Type B pancreatic cell (in vitro differentiated cells): ENCODE data around the gene THEMIS. TPM values are rescaled to one million over a fixed set of nuclear protein-coding genes. Genes with fewer than 3 reads are reported as not detected.

Source experiments
- DNase-seq: peaks from one replicate; pipeline ENCODE4 v3.0.0; 2021; ENCODE audit warnings: mixed read lengths; ENCODE audit not compliant: unreplicated experiment; ENCODE audit errors: extremely low spot score
- H3K27ac Mint-ChIP-seq: 2 replicates; pipeline ENCODE4 v1.8.0; 2021; ENCODE audit warnings: mild to moderate bottlenecking, mixed read lengths
- H3K27me3 Mint-ChIP-seq: 2 replicates; pipeline ENCODE4 v1.8.0; 2021; ENCODE audit warnings: mixed read lengths
- H3K36me3 Mint-ChIP-seq: 2 replicates; pipeline ENCODE4 v1.8.0; 2021; ENCODE audit warnings: mixed read lengths
- H3K4me1 Mint-ChIP-seq: one replicate; pipeline ENCODE4 v1.8.0; 2021; ENCODE audit warnings: mixed read lengths; ENCODE audit not compliant: unreplicated experiment
- H3K4me3 Mint-ChIP-seq: 2 replicates; pipeline ENCODE4 v1.8.0; 2021; ENCODE audit warnings: mild to moderate bottlenecking, mixed read lengths
- H3K9me3 Mint-ChIP-seq: 2 replicates; pipeline ENCODE4 v1.8.0; 2021; ENCODE audit warnings: mixed read lengths
- CTCF ChIP-seq: fragments of 200-600 bp; sonication (generic); conservative IDR thresholded peaks from 2 replicates; pipeline ENCODE4 v1.5.0; 2021; ENCODE audit warnings: antibody characterized with exemption, mild to moderate bottlenecking
- total RNA-seq: library from RNA; stranded (reverse); gene quantifications from 2 replicates; pipeline ENCODE4 v1.2.1, GENCODE V29; 2021; ENCODE audit warnings: low replicate concordance

Gene THEMIS
- total RNA-seq, 1 donor from 2014 or later, result not detected

GRCh38 chr6:127796713-127797112 is 104.1 kb downstream of the THEMIS start:
- Mint-ChIP-seq H3K27me3 (no peaks in the 10 kb centered on the region), H3K36me3 (no peaks in the 10 kb centered on the region), H3K27ac (no peak overlapping the region), H3K4me3 (no peak overlapping the region), H3K9me3 (no peaks in the 10 kb centered on the region), H3K4me1 (no peaks in the 10 kb centered on the region)
- DNase-seq, result no peak
- no peak for TF ChIP-seq CTCF

- H3K9me3 Mint-ChIP-seq, result no peaks in the 10 kb centered on the region
- DNase-seq, result no peak
- H3K4me3 Mint-ChIP-seq, result no peak overlapping the region
- no peak for TF ChIP-seq CTCF
- no peak overlapping the region for H3K27ac Mint-ChIP-seq
- H3K27me3 Mint-ChIP-seq, result no peaks in the 10 kb centered on the region
- no peaks in the 10 kb centered on the region for H3K4me1 Mint-ChIP-seq
- no peaks in the 10 kb centered on the region for H3K36me3 Mint-ChIP-seq
Measured at GRCh38 chr6:127794405-127794804, 106.5 kb downstream of the THEMIS start.

- Mint-ChIP-seq H3K4me3 (no peak overlapping the region), H3K9me3 (no peaks in the 10 kb centered on the region), H3K27me3 (no peaks in the 10 kb centered on the region), H3K4me1 (no peaks in the 10 kb centered on the region), H3K36me3 (no peaks in the 10 kb centered on the region), H3K27ac (no peak overlapping the region)
- DNase-seq, result no peak
- no peak for TF ChIP-seq CTCF
Measured at GRCh38 chr6:127793396-127793795, 107.5 kb downstream of the THEMIS start.

DNA sequence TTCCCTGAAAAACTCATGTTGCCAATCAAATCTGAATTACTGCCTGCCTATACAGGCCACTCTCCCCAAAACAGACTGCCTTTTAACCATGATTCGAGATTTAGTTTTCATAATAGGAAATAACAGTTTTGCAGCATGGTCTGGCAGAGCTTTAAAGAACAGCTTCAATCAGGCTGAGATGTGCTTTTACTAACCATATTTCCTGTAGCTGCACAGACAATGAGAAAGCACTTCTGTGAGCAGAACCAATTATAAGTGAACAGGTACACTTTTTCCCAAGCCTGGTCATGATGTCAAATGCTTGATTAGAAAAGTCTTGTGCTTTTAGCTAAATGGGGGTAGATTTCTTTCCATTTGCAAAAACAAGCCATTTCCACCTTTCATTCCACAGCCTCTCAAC is 108.2 kb downstream of the THEMIS start:
- no peaks in the 10 kb centered on the region for H3K36me3 Mint-ChIP-seq
- no peaks in the 10 kb centered on the region for H3K27me3 Mint-ChIP-seq
- DNase-seq, result no peak

DNA sequence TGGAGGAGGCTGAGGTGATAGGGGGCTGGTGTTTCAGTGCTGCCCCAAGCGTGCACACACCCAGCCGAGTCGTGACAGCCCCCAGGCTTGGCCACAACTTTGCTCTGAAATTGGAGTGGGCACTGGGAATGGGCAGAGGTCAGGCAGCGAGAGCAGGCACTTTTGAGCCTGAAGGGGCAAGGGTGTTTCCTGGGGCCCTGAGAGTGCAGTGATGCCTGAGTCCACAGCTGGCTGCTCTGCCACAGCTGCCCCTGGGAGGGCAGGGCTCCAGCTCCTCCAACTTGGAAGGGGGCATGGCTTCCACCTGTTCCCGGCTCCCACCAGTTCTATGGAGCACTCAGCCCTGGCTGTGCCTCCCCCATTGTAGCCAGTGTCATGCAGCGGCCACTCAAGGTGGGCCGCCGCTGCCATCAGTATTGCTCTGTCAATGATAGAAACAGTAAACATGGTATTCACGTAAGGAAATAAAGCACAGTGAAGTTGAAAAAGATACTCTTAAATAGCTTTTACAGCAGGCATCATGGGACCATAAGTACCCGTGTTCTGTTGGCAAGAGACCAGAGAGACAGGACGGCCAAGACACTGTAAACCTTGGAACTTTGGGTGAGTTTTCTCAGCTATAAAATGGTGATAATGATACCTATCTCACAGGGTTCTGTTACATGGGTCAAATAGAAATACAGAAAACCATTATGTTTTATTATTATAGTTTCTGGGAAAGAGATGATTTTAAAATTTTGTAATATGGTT is 108.9 kb downstream of the THEMIS start:
- H3K4me1 Mint-ChIP-seq, result no peaks in the 10 kb centered on the region
- no peak overlapping the region for H3K27ac Mint-ChIP-seq
- no peaks in the 10 kb centered on the region for H3K36me3 Mint-ChIP-seq
- H3K27me3 Mint-ChIP-seq, result peaks cover 4% of the 10 kb centered on the region
- no peak for DNase-seq
- H3K4me3 Mint-ChIP-seq, result no peak overlapping the region
- no peaks in the 10 kb centered on the region for H3K9me3 Mint-ChIP-seq
- no peak for TF ChIP-seq CTCF

More for the DNA sequence above, 108.2 kb downstream of the THEMIS start:
- no peak overlapping the region for H3K27ac Mint-ChIP-seq
- TF ChIP-seq CTCF, result no peak
- no peaks in the 10 kb centered on the region for H3K9me3 Mint-ChIP-seq
- H3K4me1 Mint-ChIP-seq, result no peaks in the 10 kb centered on the region
- H3K4me3 Mint-ChIP-seq, result no peak overlapping the region
